GM12892 (cell line): ENCODE results near the gene SPATA6L.

Source experiments
- DNase-seq: peaks from one replicate; pipeline ENCODE4 v3.0.0; 2011; ENCODE audit not compliant: insufficient read length
- FAIRE-seq: peaks from 2 replicates; lab custom pipeline; 2011; peaks lifted over from hg19 to GRCh38; lab: Jason Lieb, UNC
- POLR2A ChIP-seq: IDR thresholded peaks from 2 replicates; pipeline ENCODE4 v1.6.1; 2011; ENCODE audit warnings: low read depth, low read length, control low read depth
- POLR2AphosphoS5 ChIP-seq: IDR thresholded peaks from 2 replicates; pipeline ENCODE4 v1.6.1; 2011; ENCODE audit warnings: low read depth, low read length, control low read depth
- TAF1 ChIP-seq: IDR thresholded peaks from 2 replicates; pipeline ENCODE4 v1.6.1; 2011; ENCODE audit warnings: low read depth, mild to moderate bottlenecking, control low read depth, low read length, borderline replicate concordance

The SPATA6L gene

GRCh38 chr9:4690144-4690543 is 23.9 kb upstream of the SPATA6L start:
- peak; percentile 85 for FAIRE-seq
- TF ChIP-seq POLR2AphosphoS5 (no peak), TAF1 (no peak), POLR2A (no peak)

GRCh38 chr9:4689687-4690104 is 23.4 kb upstream of the SPATA6L start:
- FAIRE-seq (no peak), DNase-seq (no peak)
- TF ChIP-seq TAF1: no peak
- no peak for TF ChIP-seq POLR2AphosphoS5
- no peak for TF ChIP-seq POLR2A

More at GRCh38 chr9:4690144-4690543, 23.9 kb upstream of the SPATA6L start:
- no peak for DNase-seq

GRCh38 chr9:4689021-4689420 is 22.7 kb upstream of the SPATA6L start:
- FAIRE-seq: peak; percentile 63
- no peak for TF ChIP-seq POLR2AphosphoS5
- no peak for TF ChIP-seq POLR2A
- TF ChIP-seq TAF1: no peak

GRCh38 chr9:4686584-4686983 is 20.3 kb upstream of the SPATA6L start:
- FAIRE-seq: no peak
- TF ChIP-seq POLR2A: no peak
- TF ChIP-seq TAF1: no peak
- TF ChIP-seq POLR2AphosphoS5: no peak
- DNase-seq: no peak

More at GRCh38 chr9:4689021-4689420, 22.7 kb upstream of the SPATA6L start:
- DNase-seq: no peak

- no peak for TF ChIP-seq POLR2A
- TF ChIP-seq POLR2AphosphoS5: no peak
- TF ChIP-seq TAF1: no peak
- DNase-seq (no peak), FAIRE-seq (peak; percentile 38)
These were observed 19.8 kb upstream of the SPATA6L start for GRCh38 chr9:4686112-4686511.

- DNase-seq (no peak), FAIRE-seq (no peak)
- TF ChIP-seq POLR2AphosphoS5 (no peak), TAF1 (no peak), POLR2A (no peak)
These were observed 18.5 kb upstream of the SPATA6L start for GRCh38 chr9:4684820-4685219.

- TF ChIP-seq POLR2A (no peak), TAF1 (no peak), POLR2AphosphoS5 (no peak)
- FAIRE-seq: no peak
- DNase-seq: no peak
These were observed 14.5 kb upstream of the SPATA6L start for GRCh38 chr9:4680750-4681149.

- TF ChIP-seq TAF1 (no peak), POLR2AphosphoS5 (no peak), POLR2A (no peak)
- peak; percentile 53 for FAIRE-seq
- no peak for DNase-seq
These were observed 13.9 kb upstream of the SPATA6L start for GRCh38 chr9:4680173-4680525.

- TF ChIP-seq TAF1 (peak; percentile 88), POLR2A (peak; percentile 94), POLR2AphosphoS5 (peak; percentile 90)
- DNase-seq: peak; percentile 84
- FAIRE-seq: peak; percentile 96
These were observed 13.2 kb upstream of the SPATA6L start, which contains the start of gene CDC37L1 for GRCh38 chr9:4679268-4680172. TSS of gene CDC37L1 (plus strand) at chr9:4679569. CDS start at chr9:4679768, 199 bp downstream.

- peak; percentile 65 for FAIRE-seq
- no peak for TF ChIP-seq TAF1
- TF ChIP-seq POLR2AphosphoS5: no peak
- no peak for TF ChIP-seq POLR2A
- no peak for DNase-seq
These were observed 12.5 kb upstream of the SPATA6L start for GRCh38 chr9:4678679-4679267.

- no peak for FAIRE-seq
These were observed 11.1 kb upstream of the SPATA6L start for GRCh38 chr9:4677392-4677791.

More at GRCh38 chr9:4677392-4677791, 11.1 kb upstream of the SPATA6L start:
- DNase-seq: no peak
- TF ChIP-seq POLR2AphosphoS5 (no peak), TAF1 (no peak), POLR2A (no peak)
